ENCODE measurements around the gene SSTR3. TPM values are rescaled to one million over a fixed set of nuclear protein-coding genes. Genes with fewer than 3 reads are reported as not detected.

Gene SSTR3
- total and polyA plus RNA-seq, 9 of the 15 experiments (the other 6 are each of a cell fraction or from before 2014, with no cell fraction given), result 0.03 TPM; not detected in 8

GRCh38 chr22:37187552-37187890 lies 24.8 kb downstream of the SSTR3 start:
- no peak for DNase-seq (ENCODE audit: extremely low read depth in 1 of 4, low spot score in 3 of 4)
- Histone ChIP-seq H3K4me2 (ENCODE audit: insufficient read depth, low read length) (no peak overlapping the region), H3K27ac (ENCODE audit: extremely low read depth, low read depth, low read length) (no peak overlapping the region), H3K79me2 (ENCODE audit: control insufficient read depth, insufficient read depth, low read length) (no peaks in the 10 kb centered on the region), H3K4me1 (replicated peaks in 1 of 2; ENCODE audit: control insufficient read depth in 2 of 2, insufficient read depth in 2 of 2, low read length in 2 of 2) (peaks cover 9 to 20% of the 10 kb centered on the region in 2 experiments), H3K27me3 (ENCODE audit: control insufficient read depth in 2 of 2, insufficient read depth in 2 of 2, low read length in 2 of 2) (peaks cover 0 to 31% of the 10 kb centered on the region in 2 experiments; a peak in 2 of 5 replicates), H3K9ac (ENCODE audit: insufficient read depth in 1 of 2, low read depth in 2 of 2, low read length in 2 of 2) (no peak overlapping the region), H3K9me3 (replicated peaks; ENCODE audit: control insufficient read depth, insufficient read depth, low read depth, low read length) (no peaks in the 10 kb centered on the region), H3K9me1 (ENCODE audit: control insufficient read depth, insufficient read depth, low read length) (no peaks in the 10 kb centered on the region), H3K36me3 (ENCODE audit: control insufficient read depth, insufficient read depth, low read length) (no peaks in the 10 kb centered on the region), H2AFZ (ENCODE audit: low read depth, low read length) (no peak overlapping the region), H4K20me1 (replicated peaks; ENCODE audit: control insufficient read depth, insufficient read depth, low read length) (0 out of 2 replicates have a peak, but pooled peaks cover 3% of the 10 kb centered on the region), H3K4me3 (no peak overlapping the region)
- 48% methylated on average over 5 of the region's 5 CpGs for WGBS (ENCODE audit: insufficient coverage, low coverage, missing lambda C conversion rate)
- intact Hi-C loops (cut with micrococcal nuclease), result no loop called here
- no peak for TF ChIP-seq PKNOX1 (IDR thresholded peaks at IDR 0.05)
- no peak for TF ChIP-seq HDAC1 (IDR thresholded peaks at IDR 0.05)
- no peak for TF ChIP-seq ZNF174 (CRISPR knock-in tag; IDR thresholded peaks at IDR 0.05)
- no peak for TF ChIP-seq ZNF592 (IDR thresholded peaks at IDR 0.05)
- no peak for TF ChIP-seq PRDM10 (IDR thresholded peaks at IDR 0.05; ENCODE audit: partially characterized antibody)
- no peak for TF ChIP-seq E4F1 (CRISPR knock-in tag; IDR thresholded peaks at IDR 0.05; ENCODE audit: borderline replicate concordance)
- no peak for TF ChIP-seq PML (IDR thresholded peaks at IDR 0.05; ENCODE audit: low read length)
- no peak for TF ChIP-seq TAF7 (tag; IDR thresholded peaks at IDR 0.05)
- TF ChIP-seq MTA2 (IDR thresholded peaks at IDR 0.05; ENCODE audit: low read depth), result no peak
- no peak for ATAC-seq
- ChIA-PET CTCF (ENCODE audit: low intra/inter-chr PET ratio) (interaction anchor here (1.2 kb wide), 1 partner anchor 11 kb away, joined by 4 read pairs; no protein-coding TSS in a partner anchor), POLR2A (interaction anchor here (1.5 kb wide), 1 partner anchor 10 kb away, joined by 6 read pairs; no protein-coding TSS in a partner anchor)
- BruUV-seq (replicated peaks), result no TSS peak
- in situ Hi-C loops (cut with MboI), result no loop called here
- FAIRE-seq, result no peak

All from K562 (cell line).